HG02870 (cell line): Measurements from ENCODE around the gene RARG.
"Not testable (repeated sequence)": the region's sequence is repeated elsewhere in the genome, so short reads cannot be mapped to it uniquely, and the experiment has no call there.

ENCODE experiments used
- ATAC-seq: cut with Tn5 transposase; IDR thresholded peaks from one replicate; pipeline ENCODE4 v1.9.1; 2021; ENCODE audit warnings: mild to moderate bottlenecking, moderate library complexity; ENCODE audit not compliant: unreplicated experiment

Gene RARG

DNA sequence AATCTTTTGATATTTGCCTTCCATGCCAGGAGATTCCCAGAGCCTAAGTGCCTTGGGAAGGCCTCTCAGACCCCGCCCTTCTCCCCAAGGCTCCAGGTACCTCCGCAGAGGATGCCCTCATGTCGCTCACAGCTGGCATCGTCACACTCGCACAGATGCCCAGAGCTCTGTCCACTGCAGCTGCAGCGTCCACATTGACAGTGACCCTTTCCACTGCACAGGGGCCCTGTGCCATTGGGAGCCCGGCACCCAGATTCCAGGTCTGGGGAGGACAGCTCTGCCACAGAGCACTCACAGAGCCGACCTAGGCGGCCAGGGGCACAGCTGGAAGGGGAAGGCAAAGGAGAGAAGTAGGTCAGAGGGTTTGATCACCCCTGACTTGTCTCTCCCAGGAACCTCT lies 39.0 kb downstream of the RARG start:
- no peak for ATAC-seq

DNA sequence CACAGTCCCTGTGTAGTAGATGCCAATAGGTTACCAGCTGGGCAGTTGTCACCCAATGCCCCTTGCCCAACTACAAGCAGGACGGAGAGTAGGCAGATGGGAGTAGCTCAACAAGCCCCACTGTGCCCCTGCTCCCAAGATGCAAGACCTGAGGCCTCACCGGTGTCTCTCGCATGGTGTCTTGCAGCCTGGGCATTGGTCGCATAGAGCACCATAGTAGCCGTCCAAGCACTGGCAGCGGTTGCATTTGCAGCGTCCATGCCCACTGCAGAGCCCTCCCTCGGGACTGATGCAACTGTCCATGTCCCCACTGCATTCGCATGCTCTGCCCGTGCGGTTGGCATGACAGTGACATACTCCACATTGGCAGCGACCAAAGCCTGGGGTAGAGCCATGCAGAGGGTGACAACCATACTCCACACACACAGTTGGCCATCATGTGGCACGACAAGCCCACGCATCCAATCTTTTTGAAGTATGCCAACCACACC lies 39.4 kb downstream of the RARG start:
- no peak for ATAC-seq

- ATAC-seq, result no peak
Measured at GRCh38 chr12:53191885-53192530, 40.0 kb downstream of the RARG start.

GRCh38 chr12:53191096-53191884 lies 40.7 kb downstream of the RARG start:
- no peak for ATAC-seq

GRCh38 chr12:53190108-53190729 lies 41.8 kb downstream of the RARG start:
- ATAC-seq, result no peak

DNA sequence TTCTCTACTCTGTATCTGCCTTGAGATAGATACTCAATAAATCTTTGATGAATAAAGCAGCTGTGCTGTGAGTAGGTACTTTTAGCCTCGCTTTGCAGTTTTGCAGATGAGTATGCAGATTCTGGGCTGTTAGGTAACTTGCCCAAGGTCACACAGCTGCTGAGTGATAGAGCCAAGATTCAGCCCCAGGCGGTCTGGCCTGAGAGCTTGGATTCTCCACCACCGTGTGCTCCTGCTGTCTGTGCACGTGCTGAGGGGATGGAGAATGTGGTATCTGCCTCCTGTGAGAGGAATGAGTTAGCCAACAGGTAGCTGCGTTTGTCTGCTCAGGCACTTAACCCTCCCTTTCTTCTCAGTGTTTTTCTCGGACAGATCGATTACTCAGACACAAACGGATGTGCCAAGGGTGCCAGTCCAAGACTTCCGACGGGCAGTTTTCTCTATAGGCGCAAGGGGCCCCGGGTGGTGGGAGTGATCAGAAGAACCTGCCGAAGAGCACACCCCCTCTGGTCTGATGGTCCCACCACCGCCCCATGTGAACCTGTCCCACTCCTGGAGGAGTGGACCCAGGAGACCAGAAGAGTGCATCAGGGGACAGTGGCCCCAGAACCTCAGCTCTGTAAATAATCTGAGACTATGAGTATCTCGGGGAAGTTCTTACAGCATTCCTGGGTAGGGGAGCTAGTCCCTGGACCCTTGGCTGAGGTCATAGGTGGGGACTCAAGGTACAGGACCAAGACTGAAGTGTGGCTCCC lies 44.7 kb downstream of the RARG start:
- no peak for ATAC-seq

- no peak for ATAC-seq
Measured at GRCh38 chr12:53186745-53187144, 45.3 kb downstream of the RARG start.

- no peak for ATAC-seq
Measured at GRCh38 chr12:53185582-53186153, 46.3 kb downstream of the RARG start.

DNA sequence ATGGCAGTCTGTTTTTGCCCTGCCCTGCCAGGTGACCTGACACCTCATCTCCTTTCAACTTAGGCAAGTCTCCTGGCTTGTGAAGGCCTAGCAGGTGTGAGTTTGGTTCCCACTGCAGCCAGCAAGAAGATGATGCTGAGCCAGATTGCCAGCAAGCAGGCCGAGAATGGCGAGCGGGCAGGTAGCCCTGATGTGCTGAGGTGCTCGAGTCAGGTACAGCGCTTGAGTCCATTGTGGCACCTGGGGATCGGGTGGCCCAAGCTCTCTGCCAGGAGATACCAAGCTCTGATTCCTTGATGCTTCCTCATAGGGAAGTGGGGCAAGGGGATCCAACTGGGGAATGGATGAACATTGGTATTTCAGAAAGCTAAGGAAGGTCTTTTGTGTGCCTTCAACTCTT lies 47.2 kb downstream of the RARG start:
- no peak for ATAC-seq

DNA sequence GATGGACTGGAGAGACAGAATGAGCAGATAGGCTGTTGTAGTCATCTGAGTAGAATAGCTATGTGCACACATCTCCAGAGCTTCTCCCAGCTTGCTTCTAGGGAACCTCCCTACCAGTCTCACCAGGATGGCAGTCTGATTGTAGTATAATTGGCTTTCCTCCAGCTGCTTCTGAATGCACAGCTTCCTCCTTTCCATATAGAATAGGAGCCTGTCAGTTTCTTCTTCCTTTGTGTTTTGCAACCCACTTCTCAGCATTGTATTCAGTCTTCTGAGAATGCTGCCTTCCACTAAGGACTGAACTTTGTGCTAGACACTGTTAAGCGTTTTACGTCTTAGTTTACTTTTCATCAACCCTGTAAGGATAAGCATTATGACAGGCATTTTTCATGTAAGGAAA lies 49.1 kb downstream of the RARG start:
- no peak for ATAC-seq

GRCh38 chr12:53181935-53182334 lies 50.1 kb downstream of the RARG start:
- ATAC-seq, result no peak

GRCh38 chr12:53180931-53181645 lies 50.9 kb downstream of the RARG start:
- ATAC-seq, result peak; percentile 36

DNA sequence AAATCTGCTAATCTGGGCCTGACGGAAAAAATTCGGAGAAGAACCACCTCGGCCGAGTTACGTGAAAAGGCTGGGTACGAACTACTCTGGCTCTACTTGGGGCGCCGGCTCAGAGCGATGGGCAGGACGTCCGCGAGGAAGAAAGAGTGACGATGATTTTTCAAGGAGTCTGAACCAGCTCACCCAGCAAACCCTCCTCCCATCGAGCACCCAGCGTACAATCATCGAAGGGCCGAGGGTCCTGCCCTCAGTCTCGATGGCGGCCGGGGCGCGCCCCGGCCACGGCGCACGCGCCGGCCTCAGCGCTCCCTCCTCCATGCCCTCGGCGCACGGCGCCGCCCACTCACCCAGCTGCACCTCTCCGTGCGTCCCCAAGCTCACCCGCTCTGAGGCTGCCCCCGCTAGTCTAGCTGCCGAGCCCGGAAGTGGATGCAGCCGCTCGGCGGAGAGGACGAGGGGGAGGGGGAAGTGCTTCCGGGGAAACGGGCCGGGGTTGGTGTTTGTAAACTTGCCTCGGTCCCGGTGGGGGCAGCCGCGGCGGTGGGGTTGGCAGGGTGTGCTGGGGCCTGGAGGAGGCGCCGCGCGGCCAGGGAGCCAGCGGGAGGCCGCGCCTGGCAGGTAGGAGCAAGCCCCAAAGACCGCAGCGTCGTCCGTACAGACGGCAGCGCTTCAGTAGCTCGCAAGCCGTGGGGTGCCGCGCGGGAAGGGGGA lies 51.6 kb downstream of the RARG start, which contains the start of the genes CSAD and ZNF740:
TSS of gene CSAD (minus strand) at position 706 of the 711 bp plus-strand sequence. CDS start 7,455 bp downstream, outside the sequence.
TSS of gene ZNF740 (plus strand) at position 503 of the 711 bp plus-strand sequence. CDS start 1,262 bp downstream, outside the sequence.
- peak; percentile 95 for ATAC-seq

DNA sequence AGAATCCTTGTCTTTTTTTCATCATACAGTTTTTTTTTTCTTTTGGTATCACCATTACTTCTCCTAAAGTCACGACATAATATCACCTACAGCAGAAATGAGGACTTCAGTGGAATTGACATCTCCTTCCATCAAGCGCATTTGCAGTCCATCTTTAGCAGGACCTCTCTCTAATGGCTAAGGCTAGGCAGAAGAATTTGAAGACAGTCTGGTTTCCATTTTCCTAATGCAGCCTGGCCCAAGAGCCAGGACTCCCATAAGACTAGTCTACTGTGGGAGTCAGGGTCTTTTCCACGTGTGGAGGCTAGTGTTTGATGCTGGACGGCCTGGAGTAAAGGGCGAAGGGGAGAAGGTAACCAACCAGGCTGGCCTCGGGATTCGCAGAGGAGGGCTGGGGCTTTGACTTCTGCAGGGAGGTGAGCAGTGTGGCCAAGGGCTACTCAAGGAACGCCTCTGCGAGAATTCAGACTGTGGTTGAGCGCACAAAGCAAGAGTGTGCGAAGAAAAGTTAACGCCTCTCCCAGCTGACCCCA lies 52.3 kb downstream of the RARG start:
- ATAC-seq, result peak; percentile 16

- ATAC-seq, result not testable (repeated sequence)
Measured at GRCh38 chr12:53178803-53179202, 53.2 kb downstream of the RARG start.

- ATAC-seq, result not testable (repeated sequence)
Measured at GRCh38 chr12:53177447-53177846, 54.6 kb downstream of the RARG start.

DNA sequence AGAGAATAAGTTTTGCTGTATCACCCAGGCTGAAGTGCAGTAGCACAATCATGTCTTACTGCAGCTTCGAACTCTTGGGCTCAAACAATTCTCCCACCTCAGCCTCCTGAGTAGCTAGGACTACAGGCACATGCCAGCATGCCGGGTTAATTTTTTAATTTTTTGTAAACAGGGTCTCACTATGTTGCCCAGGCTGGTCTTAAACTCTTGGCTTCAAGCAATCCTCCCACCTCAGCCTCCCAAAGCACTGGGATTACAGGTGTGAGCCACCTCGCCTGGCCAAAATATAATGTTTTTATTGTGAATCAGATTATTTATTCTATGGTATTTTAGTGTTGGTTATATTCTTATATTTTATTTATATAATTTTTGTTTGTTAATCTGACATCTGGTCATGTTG lies 55.3 kb downstream of the RARG start:
- no peak for ATAC-seq

GRCh38 chr12:53174881-53175491 lies 57.0 kb downstream of the RARG start:
- ATAC-seq, result no peak
